ENCODE measurements around the gene IL36RN. TPM values are rescaled to one million over a fixed set of nuclear protein-coding genes. Genes with fewer than 3 reads are reported as not detected.

The IL36RN gene
- total and polyA plus RNA-seq, 2 of the 13 experiments (the other 11 are each of a cell fraction or from before 2014, with no cell fraction given), result not detected

- TF ChIP-seq, protein P1, sequence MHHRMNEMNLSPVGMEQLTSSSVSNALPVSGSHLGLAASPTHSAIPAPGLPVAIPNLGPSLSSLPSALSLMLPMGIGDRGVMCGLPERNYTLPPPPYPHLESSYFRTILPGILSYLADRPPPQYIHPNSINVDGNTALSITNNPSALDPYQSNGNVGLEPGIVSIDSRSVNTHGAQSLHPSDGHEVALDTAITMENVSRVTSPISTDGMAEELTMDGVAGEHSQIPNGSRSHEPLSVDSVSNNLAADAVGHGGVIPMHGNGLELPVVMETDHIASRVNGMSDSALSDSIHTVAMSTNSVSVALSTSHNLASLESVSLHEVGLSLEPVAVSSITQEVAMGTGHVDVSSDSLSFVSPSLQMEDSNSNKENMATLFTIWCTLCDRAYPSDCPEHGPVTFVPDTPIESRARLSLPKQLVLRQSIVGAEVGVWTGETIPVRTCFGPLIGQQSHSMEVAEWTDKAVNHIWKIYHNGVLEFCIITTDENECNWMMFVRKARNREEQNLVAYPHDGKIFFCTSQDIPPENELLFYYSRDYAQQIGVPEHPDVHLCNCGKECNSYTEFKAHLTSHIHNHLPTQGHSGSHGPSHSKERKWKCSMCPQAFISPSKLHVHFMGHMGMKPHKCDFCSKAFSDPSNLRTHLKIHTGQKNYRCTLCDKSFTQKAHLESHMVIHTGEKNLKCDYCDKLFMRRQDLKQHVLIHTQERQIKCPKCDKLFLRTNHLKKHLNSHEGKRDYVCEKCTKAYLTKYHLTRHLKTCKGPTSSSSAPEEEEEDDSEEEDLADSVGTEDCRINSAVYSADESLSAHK (CRISPR knock-in tag; IDR thresholded peaks at IDR 0.05; ENCODE audit: borderline replicate concordance), result 0 out of 2 replicates have a peak, but pooled peaks have one; percentile 69
- TF ChIP-seq ZNF598 (CRISPR knock-in tag; IDR thresholded peaks at IDR 0.05; ENCODE audit: borderline replicate concordance) (no peak), ATF7 (IDR thresholded peaks at IDR 0.05) (no peak), ATF7 (CRISPR knock-in tag; IDR thresholded peaks at IDR 0.05) (no peak), TOPORS (CRISPR knock-in tag; IDR thresholded peaks at IDR 0.05) (no peak), ZSCAN21 (CRISPR knock-in tag; IDR thresholded peaks at IDR 0.05; ENCODE audit: borderline replicate concordance) (no peak), ZNF572 (CRISPR knock-in tag; IDR thresholded peaks at IDR 0.05) (no peak; the same call in 1 of the 2 replicates), PHF5A (CRISPR knock-in tag; IDR thresholded peaks at IDR 0.05; ENCODE audit: low read depth, unreplicated experiment) (peak; percentile 69), SRSF1 (optimal IDR thresholded peaks at IDR 0.05; ENCODE audit: low read depth, low read length) (no peak), YEATS2 (CRISPR knock-in tag; IDR thresholded peaks at IDR 0.05; ENCODE audit: borderline replicate concordance) (no peak), NFYB (CRISPR knock-in tag; IDR thresholded peaks at IDR 0.05) (no peak), ZNF615 (CRISPR knock-in tag; IDR thresholded peaks at IDR 0.05; ENCODE audit: borderline replicate concordance) (no peak), ZNF230 (CRISPR knock-in tag; IDR thresholded peaks at IDR 0.05) (peak; percentile 47; the same call in 1 of the 2 replicates), THAP11 (CRISPR knock-in tag; IDR thresholded peaks at IDR 0.05) (no peak), ISL2 (CRISPR knock-in tag; IDR thresholded peaks at IDR 0.05) (no peak), ZNF792 (CRISPR knock-in tag; IDR thresholded peaks at IDR 0.05) (no peak), ZNF674 (CRISPR knock-in tag; IDR thresholded peaks at IDR 0.05; ENCODE audit: low read depth) (no peak), SP140L (CRISPR knock-in tag; IDR thresholded peaks at IDR 0.05; ENCODE audit: borderline replicate concordance) (no peak), SNAI1 (CRISPR knock-in tag; IDR thresholded peaks at IDR 0.05; ENCODE audit: borderline replicate concordance) (no peak), ZNF556 (CRISPR knock-in tag; IDR thresholded peaks at IDR 0.05; ENCODE audit: borderline replicate concordance) (no peak; the same call in 1 of the 2 replicates), HIVEP1 (CRISPR knock-in tag; IDR thresholded peaks at IDR 0.05) (no peak), AHR (CRISPR knock-in tag; IDR thresholded peaks at IDR 0.05) (0 out of 2 replicates have a peak, but pooled peaks have one; percentile 60), FOSL2 (CRISPR knock-in tag; IDR thresholded peaks at IDR 0.05) (peak; percentile 58), ETV6 (CRISPR knock-in tag; conservative IDR thresholded peaks at IDR 0.05) (no peak), ZNF672 (CRISPR knock-in tag; IDR thresholded peaks at IDR 0.05) (no peak), TARDBP (CRISPR knock-in tag; IDR thresholded peaks at IDR 0.05) (peak; percentile 39; the same call in 1 of the 2 replicates), ATF4 (CRISPR knock-in tag; IDR thresholded peaks at IDR 0.05) (no peak)
- TF ChIP-seq, protein P2, sequence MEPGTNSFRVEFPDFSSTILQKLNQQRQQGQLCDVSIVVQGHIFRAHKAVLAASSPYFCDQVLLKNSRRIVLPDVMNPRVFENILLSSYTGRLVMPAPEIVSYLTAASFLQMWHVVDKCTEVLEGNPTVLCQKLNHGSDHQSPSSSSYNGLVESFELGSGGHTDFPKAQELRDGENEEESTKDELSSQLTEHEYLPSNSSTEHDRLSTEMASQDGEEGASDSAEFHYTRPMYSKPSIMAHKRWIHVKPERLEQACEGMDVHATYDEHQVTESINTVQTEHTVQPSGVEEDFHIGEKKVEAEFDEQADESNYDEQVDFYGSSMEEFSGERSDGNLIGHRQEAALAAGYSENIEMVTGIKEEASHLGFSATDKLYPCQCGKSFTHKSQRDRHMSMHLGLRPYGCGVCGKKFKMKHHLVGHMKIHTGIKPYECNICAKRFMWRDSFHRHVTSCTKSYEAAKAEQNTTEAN (CRISPR knock-in tag; conservative IDR thresholded peaks at IDR 0.05), result no peak
These were observed 21.1 kb downstream of the IL36RN start (continued) for GRCh38 chr2:113080134-113080533.

Data from HepG2 (cell line).